Epithelial cell of proximal tubule (primary cell): ENCODE results near the gene ADGRG7. TPM values are rescaled to one million over a fixed set of nuclear protein-coding genes. Genes with fewer than 3 reads are reported as not detected.
A peak's percentile ranks its signal among the peaks of the same experiment; 100 is the strongest.
"Not testable (repeated sequence)": the region's sequence is repeated elsewhere in the genome, so short reads cannot be mapped to it uniquely, and the experiment has no call there.

Experiments used
- DNase-seq: peaks from one replicate; pipeline ENCODE4 v3.0.0-alpha.2; 2011; ENCODE audit warnings: low read depth
- H3K4me3 ChIP-seq: 2 replicates; pipeline ENCODE4 v1.5.1; 2011; ENCODE audit warnings: low read depth, mild to moderate bottlenecking, low read length
- CTCF ChIP-seq: conservative IDR thresholded peaks from 2 replicates; pipeline ENCODE4 v1.5.1; 2012; ENCODE audit warnings: low read depth, mild to moderate bottlenecking, low read length
- total RNA-seq: library from RNA; depleted of rRNA; stranded (reverse); fragments of >200 nt; gene quantifications from 2 replicates; pipeline ENCODE4 v1.2.3, GENCODE V29; 2015

The ADGRG7 gene
- total RNA-seq, 1 donor from 2014 or later, result not detected

DNA sequence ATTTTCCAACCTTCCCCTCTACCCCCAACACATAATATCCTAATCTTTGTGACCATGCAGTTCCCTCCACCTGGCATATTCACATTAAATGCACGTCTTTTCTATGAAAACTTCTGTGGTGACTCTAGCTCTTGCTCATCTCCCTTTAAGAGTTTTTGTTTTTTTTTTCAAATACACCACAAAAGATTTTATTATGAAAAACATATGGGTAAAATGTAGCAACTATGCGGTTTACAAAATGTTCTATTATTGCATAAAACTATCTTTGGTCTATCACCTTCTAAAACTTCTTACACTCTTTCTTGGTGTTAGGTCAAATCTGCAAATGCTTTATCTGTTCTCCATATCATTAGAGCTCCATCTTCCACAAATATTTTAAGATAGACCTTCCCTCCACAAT is 38.6 kb upstream of the ADGRG7 start:
- DNase-seq, result no peak
- H3K4me3 ChIP-seq, result no peak overlapping the region
- TF ChIP-seq CTCF, result no peak

DNA sequence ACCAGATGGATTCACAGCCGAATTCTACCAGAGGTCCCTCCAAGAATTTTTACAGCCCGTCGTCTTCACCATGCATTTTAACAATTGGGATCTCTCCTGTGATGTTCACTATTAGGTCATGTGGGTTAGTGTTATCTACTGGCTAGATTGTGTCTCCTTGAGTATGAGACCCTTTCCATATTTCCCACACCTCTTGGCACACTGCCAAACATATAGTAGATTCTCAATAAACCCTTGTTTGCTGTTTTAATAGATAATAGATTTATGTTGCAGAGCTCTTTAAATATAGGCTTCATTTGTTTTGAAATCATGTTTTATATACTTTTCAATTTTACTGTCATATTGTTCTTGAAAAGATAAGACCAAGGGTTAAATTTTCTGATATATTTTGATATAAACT is 34.9 kb upstream of the ADGRG7 start:
- H3K4me3 ChIP-seq, result no peak overlapping the region
- no peak for TF ChIP-seq CTCF

DNA sequence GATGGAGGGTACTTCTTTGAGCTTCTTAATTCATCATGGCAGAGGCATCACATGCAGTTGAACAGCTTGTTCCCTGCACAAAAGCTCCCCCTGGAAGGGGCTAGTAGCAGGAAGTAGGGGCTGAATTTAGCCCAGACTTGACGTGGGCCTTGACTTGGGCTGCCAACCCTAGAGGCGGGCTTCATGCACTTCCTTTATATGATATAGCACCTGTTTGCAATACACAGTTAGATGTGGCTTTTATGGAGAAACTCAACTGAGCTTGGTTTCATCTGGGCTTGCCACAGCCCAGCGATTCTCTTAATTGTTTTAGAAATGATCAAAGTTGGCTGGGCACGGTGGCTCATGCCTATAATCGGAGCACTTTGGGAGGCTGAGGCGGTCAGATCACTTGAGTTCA is 33.7 kb upstream of the ADGRG7 start:
- no peak for TF ChIP-seq CTCF
- H3K4me3 ChIP-seq, result no peak overlapping the region

More for the DNA sequence above, 34.9 kb upstream of the ADGRG7 start:
- DNase-seq, result no peak

GRCh38 chr3:100577382-100578008 is 31.9 kb upstream of the ADGRG7 start:
- DNase-seq, result no peak
- H3K4me3 ChIP-seq, result no peak overlapping the region
- peak; percentile 16 for TF ChIP-seq CTCF

More for the DNA sequence above, 33.7 kb upstream of the ADGRG7 start:
- DNase-seq, result no peak

DNA sequence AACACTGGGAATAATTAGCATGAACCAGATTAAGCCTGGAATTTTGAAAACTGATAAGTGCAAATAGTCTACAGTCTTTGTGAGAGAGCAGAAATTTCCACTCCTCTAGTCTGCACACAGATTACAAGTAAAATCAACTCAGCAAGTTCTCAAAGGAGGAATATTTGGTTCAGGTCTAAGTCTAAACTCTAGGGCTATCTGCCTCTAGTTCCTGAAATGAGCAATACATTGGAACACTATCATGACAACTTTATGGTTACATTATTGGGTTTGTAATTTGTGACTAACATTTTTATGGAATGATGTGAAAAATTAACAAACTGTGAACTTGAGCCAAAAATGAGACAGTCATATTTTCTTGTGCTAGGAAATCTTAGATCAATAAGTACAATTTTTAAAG is 30.8 kb upstream of the ADGRG7 start:
- H3K4me3 ChIP-seq, result no peak overlapping the region
- no peak for DNase-seq
- no peak for TF ChIP-seq CTCF

- no peak for DNase-seq
- no peak overlapping the region for H3K4me3 ChIP-seq
- TF ChIP-seq CTCF, result no peak
Observed at GRCh38 chr3:100580147-100580546, 29.3 kb upstream of the ADGRG7 start.

- DNase-seq, result no peak
- H3K4me3 ChIP-seq, result no peak overlapping the region
- TF ChIP-seq CTCF, result no peak
Observed at GRCh38 chr3:100581650-100582049, 27.8 kb upstream of the ADGRG7 start.

- DNase-seq, H3K4me3 ChIP-seq: not testable (repeated sequence)
Observed at GRCh38 chr3:100582157-100582556, 27.2 kb upstream of the ADGRG7 start.
